IMR-90 (cell line): ENCODE measurements around the gene DSCAM.

ENCODE experiments used
- BHLHE40 ChIP-seq: fragments of 150-350 bp; IDR thresholded peaks from 2 replicates; pipeline ENCODE4 v1.6.1; 2016; ENCODE audit warnings: mild to moderate bottlenecking, low read depth, low read length
- CEBPB ChIP-seq: IDR thresholded peaks from 2 replicates; pipeline ENCODE4 v1.6.1; 2012; ENCODE audit warnings: low read depth, low read length, improper control_type of control experiment
- CTCF ChIP-seq: conservative IDR thresholded peaks from 2 replicates; pipeline ENCODE4 v1.5.1; 2012; ENCODE audit warnings: mild to moderate bottlenecking, low read depth, low read length, improper control_type of control experiment
- ELK1 ChIP-seq: fragments of 150-350 bp; IDR thresholded peaks from 2 replicates; pipeline ENCODE4 v1.6.1; 2016; ENCODE audit warnings: low read depth, mild to moderate bottlenecking, low read length, moderate library complexity, borderline replicate concordance
- MAFK ChIP-seq: IDR thresholded peaks from 2 replicates; pipeline ENCODE4 v1.6.1; 2012; ENCODE audit warnings: low read depth, low read length, improper control_type of control experiment
- MXI1 ChIP-seq: IDR thresholded peaks from 2 replicates; pipeline ENCODE4 v1.6.1; 2012; ENCODE audit warnings: low read depth, mild to moderate bottlenecking, low read length, moderate library complexity, borderline replicate concordance
- POLR2A ChIP-seq: IDR thresholded peaks from 2 replicates; pipeline ENCODE4 v1.6.1; 2012; ENCODE audit warnings: mild to moderate bottlenecking, low read depth, low read length
- RAD21 ChIP-seq: IDR thresholded peaks from 2 replicates; pipeline ENCODE4 v1.6.1; 2012; ENCODE audit warnings: low read length, improper control_type of control experiment
- RFX5 ChIP-seq: IDR thresholded peaks from 2 replicates; pipeline ENCODE4 v1.8.0; 2012; ENCODE audit warnings: low read depth, mild to moderate bottlenecking, low read length, moderate library complexity
- SMC3 ChIP-seq: fragments of 150-350 bp; IDR thresholded peaks from 2 replicates; pipeline ENCODE4 v1.6.1; 2016; ENCODE audit warnings: low read depth, mild to moderate bottlenecking, antibody characterized with exemption, low read length, moderate library complexity
- USF2 ChIP-seq: fragments of 150-350 bp; IDR thresholded peaks from 2 replicates; pipeline ENCODE4 v1.6.1; 2017; ENCODE audit warnings: mild to moderate bottlenecking, antibody characterized with exemption, low read length, low read depth

GRCh38 chr21:40066221-40066620 lies 780.7 kb downstream of the DSCAM start:
- no peak for TF ChIP-seq SMC3
- TF ChIP-seq MXI1, result no peak
- TF ChIP-seq CEBPB, result no peak
- no peak for TF ChIP-seq CTCF
- no peak for TF ChIP-seq RAD21
- TF ChIP-seq POLR2A, result no peak
- TF ChIP-seq ELK1, result no peak
- no peak for TF ChIP-seq MAFK
- no peak for TF ChIP-seq RFX5
- no peak for TF ChIP-seq BHLHE40
- no peak for TF ChIP-seq USF2
